Stimulated activated CD4-positive, alpha-beta T cell treated with anti-CD3 and anti-CD28 coated beads, TNF-alpha, amount 100 ng/mL, for 1 hour (primary cell): ENCODE measurements around the gene ZNF521.

Experiments used
- DNase-seq, 3 donors: peaks; one replicate each; pipeline ENCODE4 v3.0.0-alpha.2; 2020; ENCODE audit warnings: low read depth in 3 of 3, low spot score in 1 of 3

Gene ZNF521

GRCh38 chr18:25170402-25170801 is 181.6 kb downstream of the ZNF521 start:
- no peak for DNase-seq

DNA sequence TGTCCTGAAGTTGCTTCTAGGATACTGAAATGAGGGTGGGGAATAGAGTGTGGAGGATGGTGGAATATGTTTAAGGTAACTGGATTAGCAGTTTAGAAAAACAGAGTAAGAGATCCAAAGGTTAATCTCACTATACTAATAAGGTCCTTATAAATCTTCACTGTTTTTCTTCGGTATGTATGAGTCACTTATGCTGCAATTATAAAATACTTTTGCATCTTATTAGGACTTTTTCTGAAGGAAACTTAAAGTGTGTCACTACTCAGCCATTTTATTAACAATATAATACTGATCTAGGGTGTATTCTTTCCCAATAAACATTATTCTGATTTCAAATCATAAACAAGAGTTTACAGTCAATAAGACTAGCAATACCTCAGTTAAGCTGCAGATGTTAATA is 182.3 kb downstream of the ZNF521 start:
- no peak for DNase-seq

- no peak for DNase-seq
Measured at GRCh38 chr18:25167612-25168410, 184.2 kb downstream of the ZNF521 start.

DNA sequence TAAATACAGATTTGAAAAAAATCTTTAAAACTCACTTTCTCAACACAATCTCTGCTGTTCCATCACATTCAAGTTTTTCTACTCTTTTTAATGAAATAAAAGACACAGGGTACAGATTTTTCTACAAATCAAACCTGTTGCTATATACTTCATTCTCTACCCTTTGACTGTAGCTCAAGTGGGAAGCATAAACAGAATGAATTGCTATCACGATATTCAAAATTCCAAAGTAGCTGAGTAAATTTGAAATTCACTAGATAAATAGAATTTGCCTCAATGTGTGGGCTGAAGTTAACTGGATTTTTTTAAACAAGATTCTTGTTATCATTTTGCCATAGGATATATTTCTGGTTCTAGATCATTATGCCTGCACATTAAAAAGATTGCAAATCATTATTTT is 185.9 kb downstream of the ZNF521 start:
- DNase-seq, result no peak

DNA sequence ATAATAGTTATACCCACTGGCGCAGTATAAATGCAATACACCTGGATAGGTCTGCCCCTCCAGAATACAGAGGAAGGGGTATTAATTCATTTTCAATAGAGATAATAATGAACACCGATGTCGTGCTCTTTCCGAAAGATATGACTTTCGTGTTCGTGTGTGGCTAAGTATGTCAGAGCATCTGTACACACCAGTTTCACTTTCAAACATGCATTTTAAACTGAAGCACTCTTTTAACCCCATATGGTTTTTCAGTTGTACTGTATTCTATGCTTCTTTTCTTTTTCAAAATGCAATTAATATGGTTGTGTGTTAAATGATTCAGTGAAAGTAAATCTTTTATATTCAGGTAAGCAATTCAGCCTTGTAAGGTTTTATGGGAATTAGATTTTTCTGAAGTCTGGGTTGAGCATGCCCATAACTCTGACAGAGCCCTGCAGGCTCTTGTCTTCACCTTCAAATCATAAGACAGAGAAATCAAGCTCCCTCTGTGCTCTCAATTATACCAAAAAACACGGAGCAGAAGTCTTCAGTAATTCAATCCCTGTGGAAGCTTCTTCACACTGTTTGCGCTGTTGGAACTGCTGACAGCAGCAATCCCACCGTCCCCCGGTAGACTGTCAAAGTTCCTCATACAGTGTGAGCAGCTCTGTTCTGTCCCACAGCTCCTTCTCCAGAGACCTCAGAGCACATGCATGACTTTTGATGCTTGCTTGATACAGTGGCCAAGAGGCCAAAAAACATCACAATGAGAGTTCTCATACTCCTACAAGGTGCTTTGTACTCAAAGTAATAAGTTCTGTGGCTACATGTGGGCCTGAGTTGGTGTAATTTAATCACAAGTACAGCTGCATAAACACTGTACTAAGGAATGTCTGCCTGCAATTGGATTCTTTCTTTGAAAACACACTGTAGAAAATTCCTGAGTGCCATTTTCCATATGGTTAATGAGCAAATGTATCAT is 186.8 kb downstream of the ZNF521 start:
- no peak for DNase-seq

- DNase-seq, result no peak
Measured at GRCh38 chr18:25164211-25164847, 187.6 kb downstream of the ZNF521 start.

GRCh38 chr18:25153426-25153825 is 198.5 kb downstream of the ZNF521 start:
- DNase-seq, result no peak

DNA sequence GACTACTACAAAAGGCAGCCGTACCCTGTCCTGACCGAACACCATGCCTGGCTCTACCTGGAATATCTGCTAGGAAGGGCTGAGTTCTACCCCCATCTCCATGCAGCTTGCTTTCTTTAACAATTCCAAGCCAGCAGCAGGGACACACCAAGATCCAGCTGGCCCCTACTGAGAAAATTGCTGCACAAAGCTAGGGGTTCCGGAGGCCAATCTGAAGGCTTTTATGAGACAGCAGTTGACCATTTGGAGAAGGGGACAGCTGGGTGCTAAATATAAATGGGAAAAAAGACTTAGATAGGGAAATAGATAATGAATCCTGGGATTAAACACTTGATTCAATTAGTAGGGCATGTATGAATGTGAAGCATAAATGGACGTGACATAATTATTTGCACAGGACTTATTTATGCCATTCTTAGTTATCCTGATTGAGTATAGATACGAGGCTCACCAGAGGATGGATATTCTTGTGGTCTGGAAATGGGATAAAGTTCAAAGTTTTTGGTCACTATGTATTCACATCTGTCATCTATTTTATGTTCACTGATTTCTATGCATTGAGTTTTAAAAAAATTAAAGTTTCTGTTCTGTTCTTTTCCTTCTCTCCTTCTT is 204.0 kb downstream of the ZNF521 start:
- DNase-seq, result no peak

DNA sequence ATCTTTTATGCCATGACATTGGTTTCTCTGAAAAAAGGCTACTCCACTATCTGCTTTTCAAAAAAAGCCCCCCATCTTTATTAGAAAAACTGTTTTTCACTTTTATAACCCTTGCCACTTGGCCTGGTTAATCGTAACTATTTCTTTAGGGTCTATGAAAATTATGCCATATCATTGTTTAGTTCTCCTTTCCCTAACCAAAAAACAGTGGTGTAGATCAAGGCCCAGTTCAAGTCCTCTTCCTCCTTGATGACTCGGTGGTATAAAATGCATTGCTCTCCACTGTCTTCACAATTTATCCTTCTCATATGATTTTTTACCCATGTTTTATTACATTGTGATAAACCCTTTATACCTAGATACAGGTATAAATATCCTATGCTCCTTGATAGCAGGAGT is 205.5 kb downstream of the ZNF521 start:
- DNase-seq, result no peak

GRCh38 chr18:25145731-25146511 is 206.0 kb downstream of the ZNF521 start:
- no peak for DNase-seq

DNA sequence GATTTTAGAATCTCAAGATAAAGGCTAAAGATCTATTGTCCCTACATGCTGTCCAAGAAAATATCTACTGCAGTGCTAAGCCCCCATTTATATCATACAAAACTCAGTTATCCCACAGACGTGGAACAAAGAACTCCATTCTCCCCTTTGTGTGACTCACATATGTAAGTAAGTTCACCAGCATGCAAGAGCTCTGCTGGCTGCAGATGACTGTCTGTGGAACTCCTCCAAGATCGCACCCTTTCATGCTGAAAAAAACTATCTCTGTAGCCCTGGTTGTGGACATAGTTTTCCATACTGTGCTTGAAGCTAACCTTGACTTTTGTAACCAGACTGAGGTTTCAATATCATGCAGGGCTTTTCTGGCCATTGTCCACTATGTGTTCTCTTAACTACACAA is 207.1 kb downstream of the ZNF521 start:
- DNase-seq, result no peak

GRCh38 chr18:25141886-25142285 is 210.1 kb downstream of the ZNF521 start:
- no peak for DNase-seq

GRCh38 chr18:25141399-25141798 is 210.6 kb downstream of the ZNF521 start:
- no peak for DNase-seq

GRCh38 chr18:25140962-25141308 is 211.0 kb downstream of the ZNF521 start:
- DNase-seq, result no peak

GRCh38 chr18:25140124-25140961 is 211.6 kb downstream of the ZNF521 start:
- DNase-seq, result no peak

DNA sequence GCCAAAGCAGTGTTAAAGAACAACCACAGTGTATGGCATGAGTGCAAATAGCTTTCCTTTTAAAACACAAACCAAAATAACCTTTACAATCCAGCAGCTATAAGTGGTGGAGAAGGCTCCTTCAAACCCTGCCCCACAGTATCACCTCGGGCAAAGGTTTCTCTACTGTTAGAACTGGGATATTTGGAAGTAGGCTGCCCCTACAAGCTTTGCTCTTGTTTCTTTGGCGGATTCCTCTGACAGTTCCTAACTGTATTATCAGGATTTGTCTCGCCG is 214.8 kb downstream of the ZNF521 start:
- DNase-seq, result no peak

DNA sequence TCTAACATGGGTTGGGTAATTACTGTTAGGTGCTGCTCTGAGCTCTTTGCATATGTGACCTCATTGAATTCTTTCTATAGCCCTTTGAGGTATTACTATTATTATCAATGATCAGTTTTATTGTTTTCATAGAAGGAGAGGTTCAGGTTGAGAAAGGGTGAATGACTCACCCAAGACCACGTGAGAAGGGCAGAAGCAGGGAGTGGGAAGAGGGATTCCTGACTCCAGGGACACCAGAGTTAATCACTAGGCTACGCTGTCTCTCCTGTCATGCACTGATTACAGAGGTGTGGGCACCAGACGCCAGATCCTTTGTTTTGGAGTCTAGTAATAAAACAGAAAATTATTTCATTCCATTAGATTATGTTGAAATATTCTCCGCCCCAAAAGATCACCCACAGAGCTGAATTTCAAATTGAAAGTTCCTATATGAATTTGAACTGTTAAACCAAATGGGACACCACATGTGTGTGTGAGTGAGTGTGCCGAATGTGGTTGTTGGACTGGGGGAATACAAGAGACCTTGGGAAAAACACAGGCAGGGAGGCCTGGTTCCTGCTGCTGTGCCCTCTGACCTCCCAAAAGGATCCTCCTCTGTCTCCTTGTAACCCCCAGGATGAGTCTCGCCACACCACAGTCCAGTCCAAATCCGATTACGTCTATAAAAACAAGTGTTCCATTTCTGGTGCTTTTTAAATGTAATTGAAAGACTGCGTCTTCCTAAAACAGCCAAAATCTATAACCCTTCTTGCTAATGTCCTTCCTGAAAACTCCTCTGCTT is 215.4 kb downstream of the ZNF521 start:
- no peak for DNase-seq

- DNase-seq, result no peak
Measured at GRCh38 chr18:25134861-25135260, 217.1 kb downstream of the ZNF521 start.

DNA sequence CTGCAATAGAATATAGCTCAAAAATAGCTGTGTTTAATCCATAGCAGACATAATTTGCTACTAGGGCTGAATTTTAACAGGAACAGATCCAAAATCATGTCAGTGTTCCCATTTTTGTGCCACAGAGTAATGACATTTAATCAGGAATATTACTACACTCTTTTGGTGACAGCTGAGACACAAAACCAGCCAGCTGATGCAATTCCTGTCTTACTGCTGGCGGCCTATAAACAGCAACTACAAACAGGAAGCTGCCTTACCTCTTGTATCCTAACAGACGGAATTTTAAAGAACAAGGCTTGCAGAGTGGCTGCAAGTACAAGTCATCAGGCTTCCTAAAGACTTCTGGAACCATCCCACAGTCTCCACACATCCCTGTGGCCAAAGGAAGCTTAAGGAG is 218.1 kb downstream of the ZNF521 start:
- no peak for DNase-seq
